RWPE1 (cell line): ENCODE measurements around the gene RNF26.

ENCODE experiments used
- CTCF ChIA-PET: fragments of 350-600 bp; sonication (Branson Sonifier 250); formaldehyde crosslinking; extraction: SDS; loops from one replicate; lab custom pipeline; 2021; lab: Yijun Ruan, JAX
- POLR2A ChIA-PET: fragments of 400-600 bp; formaldehyde crosslinking; extraction: SDS; loops from one replicate; lab custom pipeline; 2020; ENCODE audit warnings: antibody characterized with exemption; ENCODE audit not compliant: low non-redundant PET; lab: Yijun Ruan, JAX
- DNase-seq: peaks from one replicate; pipeline ENCODE4 v3.0.0; 2012; ENCODE audit warnings: low spot score
- H3K27ac ChIP-seq: fragments of 450-650 bp; 2 replicates; pipeline ENCODE4 v1.5.1; 2017
- TF ChIP-seq, protein P1 (sequence below): fragments of 450-650 bp; conservative IDR thresholded peaks from 2 replicates; pipeline ENCODE4 v1.5.1; 2017; ENCODE audit warnings: low read depth, mild to moderate bottlenecking

Gene RNF26

DNA sequence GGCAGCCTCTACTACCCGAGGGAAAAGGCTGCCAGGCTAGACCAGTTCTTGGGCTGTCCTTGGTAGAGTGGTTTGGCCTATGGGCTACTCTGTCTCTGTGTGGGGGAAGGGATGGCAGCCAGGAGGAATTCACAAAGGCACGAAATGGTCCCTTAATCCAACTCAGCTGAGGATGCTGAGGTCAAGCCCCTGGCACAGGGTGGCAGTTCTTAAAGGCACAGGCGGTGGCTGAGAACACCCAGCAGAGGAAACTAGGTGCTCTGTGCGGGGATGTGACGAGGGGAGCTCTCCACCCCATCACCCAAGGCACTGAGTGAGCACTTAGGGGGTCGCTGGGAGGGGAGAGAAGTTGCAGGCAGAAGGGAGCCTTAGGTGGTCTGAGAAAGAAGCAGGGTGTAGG lies 12.3 kb downstream of the RNF26 start, which contains the start of gene MFRP:
MFRP (minus strand) TSS at position 101 of the 400 bp plus-strand sequence. CDS start 192 bp downstream, outside the sequence.
- no peak for DNase-seq
- ChIA-PET CTCF (interaction anchor here (5.5 kb wide), 1 partner anchor 10 kb away, joined by 26 read pairs; no protein-coding TSS in a partner anchor), POLR2A (no interaction called here)

DNA sequence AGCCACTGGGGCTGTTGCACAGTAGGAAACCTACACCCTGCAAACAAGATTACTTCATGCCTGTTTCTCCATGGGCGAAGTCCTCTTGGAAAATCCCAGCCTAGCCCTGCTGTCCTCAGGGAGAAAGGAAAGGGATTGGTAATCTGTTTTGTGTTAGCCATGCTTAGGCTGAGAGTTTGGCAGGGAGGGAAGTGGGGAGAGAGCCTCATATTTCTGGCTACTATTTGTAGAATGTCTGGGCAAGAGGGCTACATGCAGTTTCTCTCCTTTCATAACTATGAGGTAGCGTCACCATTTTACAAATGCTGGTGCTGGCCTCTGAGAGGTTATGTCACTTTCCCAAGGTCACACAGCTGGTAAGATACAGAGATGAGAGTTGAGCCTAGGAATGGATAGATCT lies 12.9 kb downstream of the RNF26 start:
- TF ChIP-seq, protein P1, sequence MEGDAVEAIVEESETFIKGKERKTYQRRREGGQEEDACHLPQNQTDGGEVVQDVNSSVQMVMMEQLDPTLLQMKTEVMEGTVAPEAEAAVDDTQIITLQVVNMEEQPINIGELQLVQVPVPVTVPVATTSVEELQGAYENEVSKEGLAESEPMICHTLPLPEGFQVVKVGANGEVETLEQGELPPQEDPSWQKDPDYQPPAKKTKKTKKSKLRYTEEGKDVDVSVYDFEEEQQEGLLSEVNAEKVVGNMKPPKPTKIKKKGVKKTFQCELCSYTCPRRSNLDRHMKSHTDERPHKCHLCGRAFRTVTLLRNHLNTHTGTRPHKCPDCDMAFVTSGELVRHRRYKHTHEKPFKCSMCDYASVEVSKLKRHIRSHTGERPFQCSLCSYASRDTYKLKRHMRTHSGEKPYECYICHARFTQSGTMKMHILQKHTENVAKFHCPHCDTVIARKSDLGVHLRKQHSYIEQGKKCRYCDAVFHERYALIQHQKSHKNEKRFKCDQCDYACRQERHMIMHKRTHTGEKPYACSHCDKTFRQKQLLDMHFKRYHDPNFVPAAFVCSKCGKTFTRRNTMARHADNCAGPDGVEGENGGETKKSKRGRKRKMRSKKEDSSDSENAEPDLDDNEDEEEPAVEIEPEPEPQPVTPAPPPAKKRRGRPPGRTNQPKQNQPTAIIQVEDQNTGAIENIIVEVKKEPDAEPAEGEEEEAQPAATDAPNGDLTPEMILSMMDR, result no peak
- POLR2A ChIA-PET, result no interaction called here
- no peak overlapping the region for H3K27ac ChIP-seq
- CTCF ChIA-PET, result interaction anchor here (0.8 to 5.5 kb wide), 2 partner anchors 9 kb away, joined by 3 to 26 read pairs; no protein-coding TSS in a partner anchor
- no peak for DNase-seq

More for the DNA sequence above, 12.3 kb downstream of the RNF26 start, which contains the start of gene MFRP:
- H3K27ac ChIP-seq, result no peak within 1 kb of the TSS
- TF ChIP-seq, protein P1, result no peak

DNA sequence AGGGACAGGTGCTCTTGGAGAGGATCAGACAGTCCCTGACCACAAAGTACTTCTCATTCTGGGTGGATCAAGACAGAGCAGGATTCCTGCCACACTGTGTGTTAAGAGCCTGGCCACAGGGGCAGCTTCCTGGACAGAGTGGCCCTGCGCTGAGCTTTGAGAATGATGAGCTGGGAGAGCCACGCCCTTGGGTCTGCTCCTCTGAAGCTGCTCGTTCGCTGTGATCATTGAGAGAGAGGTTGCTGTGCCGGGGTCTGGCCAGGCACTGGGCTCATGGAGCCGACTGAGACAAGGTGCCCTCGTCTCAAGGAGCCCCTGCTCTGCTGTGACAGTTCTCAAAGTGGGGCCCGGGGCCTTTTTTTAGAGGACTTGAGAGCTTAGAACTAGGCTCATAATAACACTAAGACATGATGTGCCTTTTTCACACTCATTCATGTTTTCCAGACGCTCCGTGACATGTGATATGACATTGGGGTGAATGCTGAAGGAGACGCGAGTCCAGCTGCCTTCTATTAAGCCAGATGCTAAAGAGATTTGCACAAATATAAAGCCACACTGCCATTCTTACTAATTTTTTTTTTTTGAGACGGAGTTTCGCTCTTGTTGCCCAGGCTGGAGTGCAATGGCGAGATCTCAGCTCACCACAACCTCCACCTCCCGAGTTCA lies 13.7 kb downstream of the RNF26 start:
- ChIA-PET POLR2A (no interaction called here), CTCF (interaction anchor here (0.6 to 5.5 kb wide), 4 partner anchors 8 to 1966 kb away, joined by 3 to 26 read pairs (median 4); no protein-coding TSS in a partner anchor)
- DNase-seq, result no peak
- TF ChIP-seq, protein P1, result no peak
- H3K27ac ChIP-seq, result no peak overlapping the region

DNA sequence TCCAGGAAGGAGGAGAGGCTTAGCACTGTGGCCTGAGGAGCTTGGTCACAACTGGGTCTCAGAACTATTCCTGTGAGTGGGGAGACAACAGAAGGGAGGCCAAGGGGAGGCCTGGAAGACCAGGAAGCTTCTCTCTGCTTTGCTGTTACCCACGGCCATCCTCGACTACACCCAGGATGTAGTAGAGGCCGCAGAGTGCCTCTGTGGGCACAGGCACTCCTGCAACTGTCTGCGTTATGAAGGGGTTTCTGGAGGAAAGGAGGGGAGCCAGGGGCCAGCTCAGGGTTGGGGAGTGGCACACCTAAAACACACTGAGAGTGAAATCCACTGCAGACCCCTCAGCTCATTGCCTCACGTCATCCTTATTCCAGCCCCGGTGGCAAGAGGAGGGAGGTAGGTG lies 16.0 kb downstream of the RNF26 start:
- no peak overlapping the region for H3K27ac ChIP-seq
- TF ChIP-seq, protein P1, result no peak
- DNase-seq, result no peak
- POLR2A ChIA-PET, result no interaction called here
- CTCF ChIA-PET, result interaction anchor here (0.6 to 1.2 kb wide), 4 partner anchors 11 to 758 kb away, joined by 3 to 4 read pairs (median 3); no protein-coding TSS in a partner anchor

DNA sequence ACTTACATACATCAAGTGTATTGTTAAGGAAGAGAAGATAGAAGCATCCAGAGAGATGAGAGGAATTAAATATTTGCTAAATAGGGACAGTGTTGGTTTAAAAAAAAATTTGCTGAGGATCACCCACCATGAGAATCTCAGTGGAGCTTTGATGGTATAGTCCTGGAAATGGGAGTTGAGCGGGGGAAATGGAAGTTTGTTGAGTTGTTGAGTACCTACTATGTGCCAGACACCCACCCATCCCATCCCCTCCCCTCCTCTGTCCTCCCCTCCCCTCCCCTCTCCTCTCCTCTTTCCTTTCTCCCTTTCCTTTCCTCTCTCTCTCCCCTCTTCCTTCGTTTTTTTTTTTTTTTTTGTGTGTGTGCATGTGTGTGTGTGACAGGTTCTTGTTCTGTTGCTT lies 16.9 kb downstream of the RNF26 start:
- POLR2A ChIA-PET, result no interaction called here
- no peak overlapping the region for H3K27ac ChIP-seq
- TF ChIP-seq, protein P1, result no peak
- DNase-seq, result no peak
- CTCF ChIA-PET, result interaction anchor here (1.2 kb wide), 1 partner anchor 757 kb away, joined by 3 read pairs; no protein-coding TSS in a partner anchor

DNA sequence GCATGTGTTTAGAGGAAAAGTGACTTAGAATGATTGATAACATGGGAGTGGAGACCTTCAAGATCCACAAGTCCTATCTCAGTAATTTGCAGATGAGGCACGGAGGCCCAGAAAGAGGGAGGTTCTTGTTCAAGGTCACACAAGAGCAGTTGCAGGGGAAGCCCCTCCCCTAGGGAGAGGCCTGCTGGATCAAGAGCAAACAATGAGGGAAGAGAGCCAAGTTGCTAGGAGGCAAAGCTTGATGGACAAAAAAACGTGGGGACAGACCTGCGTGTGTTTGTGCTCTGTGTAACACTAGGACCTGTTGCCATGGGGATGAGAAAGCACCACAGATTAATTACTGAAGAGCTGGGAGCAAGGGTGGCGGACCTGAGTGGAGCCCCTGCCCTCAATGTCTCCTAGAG lies 18.5 kb downstream of the RNF26 start:
- DNase-seq, result no peak
- TF ChIP-seq, protein P1, result no peak
- CTCF ChIA-PET, result no interaction called here
- peak overlapping the region; percentile 43 for H3K27ac ChIP-seq
- POLR2A ChIA-PET, result no interaction called here
